SU-DHL-6 (cell line): ENCODE data around the gene GPHN.
"Not testable (repeated sequence)": the region's sequence is repeated elsewhere in the genome, so short reads cannot be mapped to it uniquely, and the experiment has no call there.

ENCODE experiments used
- H2AFZ ChIP-seq: fragments of 200-600 bp; sonication (generic); 2 replicates; pipeline ENCODE4 v1.6.1; 2014; ENCODE audit warnings: low read depth, mild to moderate bottlenecking, moderate library complexity, mixed read lengths, antibody characterized with exemption, low read length; ENCODE audit not compliant: severe bottlenecking
- H3F3A ChIP-seq: fragments of 200-600 bp; shearing (Covaris generic); 2 replicates; pipeline ENCODE4 v1.6.0; 2016; ENCODE audit warnings: antibody characterized with exemption, mild to moderate bottlenecking; ENCODE audit not compliant: insufficient read depth
- H3K27ac ChIP-seq: fragments of 200-600 bp; sonication (generic); 2 replicates; pipeline ENCODE4 v1.5.1; 2016; ENCODE audit warnings: low read depth, mild to moderate bottlenecking, low read length, moderate library complexity, mixed read lengths
- H3K27me3 ChIP-seq: fragments of 200-600 bp; sonication (generic), shearing (Covaris generic); 2 replicates; pipeline ENCODE4 v1.6.0; 2014; ENCODE audit warnings: mild to moderate bottlenecking, low read length
- H3K36me3 ChIP-seq: fragments of 200-600 bp; sonication (generic); 2 replicates; pipeline ENCODE4 v1.6.1; 2014; ENCODE audit warnings: mild to moderate bottlenecking, low read length, mixed read lengths
- H3K4me2 ChIP-seq: fragments of 300-600, 200-600 bp; shearing (Covaris generic), sonication (generic); 2 replicates; pipeline ENCODE4 v1.6.0; 2014; ENCODE audit warnings: low read length, low read depth, mild to moderate bottlenecking; ENCODE audit not compliant: poor library complexity, severe bottlenecking
- H3K4me3 ChIP-seq: fragments of 200-600 bp; sonication (generic); 2 replicates; pipeline ENCODE4 v1.5.1; 2014; ENCODE audit warnings: antibody characterized with exemption, low read length, mild to moderate bottlenecking, mixed read lengths; ENCODE audit not compliant: insufficient read depth, poor library complexity, severe bottlenecking
- H3K79me2 ChIP-seq: fragments of 200-600 bp; sonication (generic); 2 replicates; pipeline ENCODE4 v1.6.1; 2014; ENCODE audit warnings: mild to moderate bottlenecking, low read length, moderate library complexity; ENCODE audit not compliant: insufficient read depth
- H3K9ac ChIP-seq: fragments of 200-600 bp; sonication (generic); 2 replicates; pipeline ENCODE4 v1.7.0; 2014; ENCODE audit warnings: mild to moderate bottlenecking, low read length
- H3K9me2 ChIP-seq: fragments of 200-600 bp; sonication (generic); replicated peaks from 2 replicates; pipeline ENCODE4 v1.6.1; 2014; ENCODE audit warnings: low read length; ENCODE audit not compliant: insufficient read depth
- H3K9me3 ChIP-seq: fragments of 200-600 bp; sonication (generic); 2 replicates; pipeline ENCODE4 v1.6.1; 2014; ENCODE audit warnings: low read length, mixed read lengths; ENCODE audit not compliant: insufficient read depth
- H4K20me1 ChIP-seq: fragments of 200-600 bp; sonication (generic); 2 replicates; pipeline ENCODE4 v1.6.1; 2014; ENCODE audit warnings: low read depth, mild to moderate bottlenecking, antibody characterized with exemption, low read length, moderate library complexity, mixed read lengths
- EZH2phosphoT487 ChIP-seq: fragments of 200-600 bp; sonication (generic), shearing (Covaris generic); conservative IDR thresholded peaks from 2 replicates; pipeline ENCODE4 v1.6.1; 2018; ENCODE audit warnings: mild to moderate bottlenecking, antibody characterized with exemption, low read length, moderate library complexity, mixed read lengths
- TF ChIP-seq, protein P1 (sequence below): fragments of 200-600 bp; sonication (generic); IDR thresholded peaks from one replicate; pipeline ENCODE4 v1.5.1; 2017; ENCODE audit warnings: antibody characterized with exemption, mild to moderate bottlenecking, low read length, moderate library complexity; ENCODE audit not compliant: insufficient read depth, poor library complexity, severe bottlenecking

The GPHN gene

DNA sequence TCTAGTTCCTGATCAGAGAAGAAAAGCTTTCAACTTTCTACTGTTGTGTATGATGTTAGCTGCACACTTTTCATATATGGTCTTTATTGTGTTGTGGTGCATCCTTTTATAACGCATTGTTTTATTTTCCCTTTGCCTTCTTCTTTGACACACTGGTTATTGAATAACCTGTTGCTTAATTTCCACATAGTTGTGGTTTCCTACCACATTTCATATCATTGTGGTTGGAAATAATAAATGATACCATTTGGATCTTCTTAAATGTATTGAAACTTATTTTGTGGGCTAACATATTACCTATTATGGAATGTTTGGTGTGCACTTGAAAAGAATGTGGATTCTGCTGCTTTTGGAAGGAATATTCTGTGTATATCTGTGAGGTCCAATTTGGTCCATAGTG, 64.9 kb downstream of the GPHN start:
- no peaks in the 10 kb centered on the region for H3K36me3 ChIP-seq
- no peak overlapping the region for H2AFZ ChIP-seq
- no peaks in the 10 kb centered on the region for H3K27me3 ChIP-seq
- no peaks in the 10 kb centered on the region for H3K79me2 ChIP-seq
- no peak overlapping the region for H3K9ac ChIP-seq
- H3K9me3 ChIP-seq: no peaks in the 10 kb centered on the region
- H3K4me3 ChIP-seq: no peak overlapping the region
- no peaks in the 10 kb centered on the region for H3F3A ChIP-seq
- no peaks in the 10 kb centered on the region for H4K20me1 ChIP-seq
- no peak overlapping the region for H3K27ac ChIP-seq
- no peak overlapping the region for H3K4me2 ChIP-seq
- H3K9me2 ChIP-seq: no peaks in the 10 kb centered on the region
- no peak for TF ChIP-seq EZH2phosphoT487
- TF ChIP-seq, protein P1, sequence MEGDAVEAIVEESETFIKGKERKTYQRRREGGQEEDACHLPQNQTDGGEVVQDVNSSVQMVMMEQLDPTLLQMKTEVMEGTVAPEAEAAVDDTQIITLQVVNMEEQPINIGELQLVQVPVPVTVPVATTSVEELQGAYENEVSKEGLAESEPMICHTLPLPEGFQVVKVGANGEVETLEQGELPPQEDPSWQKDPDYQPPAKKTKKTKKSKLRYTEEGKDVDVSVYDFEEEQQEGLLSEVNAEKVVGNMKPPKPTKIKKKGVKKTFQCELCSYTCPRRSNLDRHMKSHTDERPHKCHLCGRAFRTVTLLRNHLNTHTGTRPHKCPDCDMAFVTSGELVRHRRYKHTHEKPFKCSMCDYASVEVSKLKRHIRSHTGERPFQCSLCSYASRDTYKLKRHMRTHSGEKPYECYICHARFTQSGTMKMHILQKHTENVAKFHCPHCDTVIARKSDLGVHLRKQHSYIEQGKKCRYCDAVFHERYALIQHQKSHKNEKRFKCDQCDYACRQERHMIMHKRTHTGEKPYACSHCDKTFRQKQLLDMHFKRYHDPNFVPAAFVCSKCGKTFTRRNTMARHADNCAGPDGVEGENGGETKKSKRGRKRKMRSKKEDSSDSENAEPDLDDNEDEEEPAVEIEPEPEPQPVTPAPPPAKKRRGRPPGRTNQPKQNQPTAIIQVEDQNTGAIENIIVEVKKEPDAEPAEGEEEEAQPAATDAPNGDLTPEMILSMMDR: no peak

DNA sequence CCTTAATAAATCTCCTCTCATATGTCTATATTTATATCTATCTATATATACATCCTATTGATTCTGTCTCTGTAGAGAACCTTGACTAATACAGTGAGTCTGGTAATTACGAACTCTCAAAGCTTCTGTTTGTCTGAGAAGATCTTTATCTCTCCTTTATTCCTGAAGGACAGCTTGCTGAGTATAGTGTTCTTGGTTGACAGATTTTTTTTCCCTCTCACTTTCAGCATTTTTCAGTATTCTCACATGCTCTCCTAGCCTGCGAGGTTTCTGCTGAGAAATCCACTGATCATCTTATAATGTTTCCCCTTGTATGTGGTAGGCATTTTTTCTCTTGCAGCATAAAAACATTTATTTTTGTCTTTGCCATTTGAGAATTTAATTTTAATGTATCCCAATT, 67.1 kb downstream of the GPHN start:
- no peaks in the 10 kb centered on the region for H3K9me2 ChIP-seq
- TF ChIP-seq, protein P1: no peak
- TF ChIP-seq EZH2phosphoT487: no peak
- H3F3A ChIP-seq: no peaks in the 10 kb centered on the region
- H3K9ac ChIP-seq: no peak overlapping the region
- no peak overlapping the region for H2AFZ ChIP-seq
- H3K36me3 ChIP-seq: no peaks in the 10 kb centered on the region
- no peak overlapping the region for H3K4me3 ChIP-seq
- H3K4me2 ChIP-seq: no peak overlapping the region
- H4K20me1 ChIP-seq: no peaks in the 10 kb centered on the region
- H3K9me3 ChIP-seq: no peaks in the 10 kb centered on the region
- H3K27me3 ChIP-seq: no peaks in the 10 kb centered on the region
- H3K79me2 ChIP-seq: no peaks in the 10 kb centered on the region
- no peak overlapping the region for H3K27ac ChIP-seq

DNA sequence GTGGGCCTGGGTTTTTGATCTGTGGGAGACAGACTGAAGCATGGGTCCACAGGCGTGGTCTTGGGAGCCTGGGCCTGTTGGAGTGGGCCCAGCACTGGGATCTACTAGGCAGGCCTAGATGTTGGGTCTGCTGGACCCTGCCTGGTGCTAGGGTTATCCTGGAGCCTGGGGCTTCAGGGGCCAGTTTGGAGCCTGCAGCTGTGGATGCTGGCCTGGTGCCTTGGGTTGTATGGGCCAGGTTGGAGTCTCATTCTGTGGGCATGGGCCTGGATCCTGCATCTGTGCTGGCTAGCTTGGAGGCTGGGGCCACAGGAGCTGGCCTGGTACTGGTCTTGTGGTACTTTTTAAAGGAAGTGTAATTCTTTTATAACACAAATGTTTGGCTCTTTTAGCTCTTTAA, 68.0 kb downstream of the GPHN start:
- Histone ChIP-seq H3K9ac (no peak overlapping the region), H3K79me2 (no peaks in the 10 kb centered on the region), H3K4me2 (no peak overlapping the region), H3K27me3 (no peaks in the 10 kb centered on the region), H3K9me2 (no peaks in the 10 kb centered on the region), H2AFZ (no peak overlapping the region), H3K4me3 (no peak overlapping the region), H3F3A (no peaks in the 10 kb centered on the region), H3K36me3 (no peaks in the 10 kb centered on the region), H4K20me1 (no peaks in the 10 kb centered on the region), H3K27ac (no peak overlapping the region), H3K9me3 (no peaks in the 10 kb centered on the region)
- TF ChIP-seq EZH2phosphoT487: no peak
- TF ChIP-seq, protein P1: no peak

DNA sequence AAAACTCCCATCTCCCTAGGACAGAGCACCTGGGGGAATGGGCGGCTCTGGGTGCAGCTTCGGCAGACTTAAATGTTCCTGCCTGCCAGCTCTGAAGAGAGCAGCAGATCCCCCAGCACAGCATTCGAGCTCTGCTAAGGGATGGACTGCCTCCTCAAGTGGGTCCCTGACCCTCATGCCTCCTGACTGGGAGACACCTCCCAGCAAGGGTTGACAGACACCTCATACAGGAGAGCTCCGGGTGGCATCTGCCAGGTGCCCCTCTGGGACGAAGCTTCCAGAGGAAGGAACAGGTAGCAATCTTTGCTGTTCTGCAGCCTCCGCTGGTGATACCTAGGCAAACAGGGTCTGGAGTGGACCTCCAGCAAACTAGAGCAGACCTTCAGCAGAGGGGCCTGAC, 79.8 kb downstream of the GPHN start:
- not testable (repeated sequence) for H3K27me3 ChIP-seq, H4K20me1 ChIP-seq, H3K4me2 ChIP-seq, H2AFZ ChIP-seq, H3K9ac ChIP-seq, H3K9me2 ChIP-seq, H3K9me3 ChIP-seq, H3F3A ChIP-seq, H3K79me2 ChIP-seq, H3K36me3 ChIP-seq, H3K4me3 ChIP-seq, H3K27ac ChIP-seq
